Measurements from ENCODE around the gene ERBB4. TPM values are rescaled to one million over a fixed set of nuclear protein-coding genes. Genes with fewer than 3 reads are reported as not detected.

ERBB4 gene
- total RNA-seq, 1 donor from 2014 or later = 12.4 TPM

DNA sequence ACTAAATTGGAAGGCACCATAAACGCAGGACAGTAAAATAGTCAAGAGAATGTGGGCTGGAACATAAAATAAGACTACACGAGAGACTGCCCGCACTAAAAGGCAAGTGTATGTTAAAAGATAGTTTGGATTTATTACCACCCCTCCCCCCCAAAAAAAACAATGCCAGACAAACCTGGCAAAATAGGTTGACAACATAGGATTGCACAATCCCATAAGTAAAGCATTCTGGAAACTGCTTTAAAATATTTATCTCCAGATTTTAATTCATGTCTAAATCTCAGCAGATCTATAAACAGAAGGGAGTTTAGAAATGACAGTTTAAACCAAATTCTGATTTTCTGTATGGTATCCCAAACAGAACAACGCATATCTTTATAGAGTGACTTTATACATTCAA lies 455.1 kb downstream of the ERBB4 start:
- ATAC-seq = no peak
- DNase-seq (ENCODE audit: missing footprints) = no peak
- intact Hi-C loops (cut with DNase I) = no loop called here

- no peak for ATAC-seq
- intact Hi-C loops (cut with DNase I) = no loop called here
- no peak for DNase-seq (ENCODE audit: missing footprints)
Measured at GRCh38 chr2:212078103-212078502, 460.5 kb downstream of the ERBB4 start.

- ATAC-seq (no peak), DNase-seq (ENCODE audit: missing footprints) (no peak)
- intact Hi-C loops (cut with DNase I) = no loop called here
Measured at GRCh38 chr2:212076456-212076855, 462.1 kb downstream of the ERBB4 start.

DNA sequence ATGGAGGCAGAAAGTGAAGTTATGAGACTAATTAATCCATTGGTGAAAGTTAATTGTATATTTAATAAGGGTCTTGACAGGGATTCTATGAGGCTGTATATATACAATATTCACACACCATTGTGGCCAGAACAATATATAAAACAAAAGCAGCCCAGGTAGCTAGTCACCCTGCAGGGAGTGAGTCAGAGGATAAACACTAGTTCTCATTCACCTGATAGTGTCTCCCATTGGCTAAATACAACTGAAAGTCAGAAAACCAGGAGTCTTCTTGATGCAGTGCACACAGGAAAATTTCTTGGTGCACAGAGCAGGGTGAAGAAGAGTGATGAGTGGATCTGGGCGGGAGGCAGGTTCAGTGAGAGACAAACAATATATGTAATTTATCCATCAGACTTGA lies 465.2 kb downstream of the ERBB4 start:
- intact Hi-C loops (cut with DNase I) = no loop called here
- ATAC-seq = no peak
- DNase-seq (ENCODE audit: missing footprints) = no peak

DNA sequence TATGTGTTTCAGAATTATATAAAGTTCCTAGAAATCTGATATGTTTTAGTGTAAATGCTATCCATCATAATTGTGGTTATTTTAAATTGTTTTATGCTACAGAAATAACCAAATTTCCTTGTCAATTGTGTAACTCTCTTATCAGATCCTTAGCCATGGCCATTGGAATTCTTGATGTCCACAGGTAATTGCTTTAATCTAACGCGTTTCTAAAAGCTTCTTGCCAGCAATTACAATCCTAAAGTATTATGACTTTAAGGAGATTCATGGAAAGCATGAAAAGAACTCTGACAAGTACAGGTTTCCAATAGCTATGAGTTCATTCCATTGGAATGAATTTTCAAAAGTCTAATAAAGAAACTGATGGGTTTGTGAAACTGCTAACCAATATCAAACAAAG lies 472.1 kb downstream of the ERBB4 start:
- DNase-seq (ENCODE audit: missing footprints) = no peak

DNA sequence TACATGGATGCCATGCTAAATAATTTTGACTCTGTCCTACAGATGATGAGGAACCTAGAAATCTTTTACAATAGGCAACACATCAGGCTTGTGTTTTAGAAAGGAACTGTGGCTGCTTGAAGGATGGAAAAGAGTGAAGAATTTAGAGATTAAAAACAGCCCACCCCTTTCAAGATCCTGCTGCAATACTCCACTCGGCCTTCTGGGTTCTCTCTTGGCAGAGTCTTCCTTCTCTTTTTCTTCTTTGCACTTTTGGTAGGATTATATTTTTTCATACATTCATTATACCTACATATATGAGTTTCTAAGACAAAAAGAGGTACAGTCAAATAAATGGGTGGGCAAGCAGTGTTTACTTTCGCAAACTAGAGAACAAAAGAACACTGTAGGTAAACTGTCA lies 474.3 kb downstream of the ERBB4 start:
- intact Hi-C loops (cut with DNase I) = no loop called here
- DNase-seq (ENCODE audit: missing footprints) = no peak
- ATAC-seq = no peak

More for the DNA sequence above, 472.1 kb downstream of the ERBB4 start:
- intact Hi-C loops (cut with DNase I) = no loop called here
- no peak for ATAC-seq

DNA sequence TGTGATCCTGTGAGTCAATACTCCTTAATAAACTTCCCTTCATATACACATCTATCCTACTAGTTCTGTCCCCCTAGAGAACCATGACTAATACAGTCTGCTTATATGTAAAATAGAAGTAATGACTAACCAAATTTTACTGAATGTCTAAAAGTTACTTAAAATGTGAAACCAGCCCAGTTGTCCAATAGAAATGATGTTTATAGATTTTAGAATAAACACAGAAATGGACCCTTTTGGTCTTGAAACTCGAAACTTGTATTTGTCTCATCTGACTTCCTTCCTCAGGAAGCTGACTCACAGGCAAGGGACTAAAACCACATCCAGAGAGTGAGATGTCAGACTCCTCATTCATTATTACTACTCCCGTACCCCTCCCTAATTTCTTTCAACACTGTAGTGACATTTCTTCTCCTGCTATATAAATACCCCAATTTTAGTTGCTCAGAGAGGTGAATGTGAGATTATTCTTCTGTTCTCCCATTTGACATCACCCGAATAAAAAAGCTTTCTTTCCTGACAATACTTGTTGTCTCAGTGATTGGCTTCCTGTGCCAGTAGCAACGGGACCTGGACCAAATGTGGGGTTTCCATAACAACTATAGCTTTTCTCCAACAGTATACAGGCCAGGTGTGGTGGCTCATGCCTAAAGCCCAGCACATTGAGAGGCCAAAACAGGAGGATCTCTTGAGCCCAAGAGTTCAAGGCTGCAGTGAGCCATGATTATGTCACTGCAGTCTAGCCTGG lies 486.0 kb downstream of the ERBB4 start:
- DNase-seq (ENCODE audit: missing footprints) (no peak), ATAC-seq (no peak)
- intact Hi-C loops (cut with DNase I) = no loop called here

- intact Hi-C loops (cut with DNase I) = no loop called here
- ATAC-seq (no peak), DNase-seq (ENCODE audit: missing footprints) (no peak)
Measured at GRCh38 chr2:212050871-212051270, 487.7 kb downstream of the ERBB4 start.

DNA sequence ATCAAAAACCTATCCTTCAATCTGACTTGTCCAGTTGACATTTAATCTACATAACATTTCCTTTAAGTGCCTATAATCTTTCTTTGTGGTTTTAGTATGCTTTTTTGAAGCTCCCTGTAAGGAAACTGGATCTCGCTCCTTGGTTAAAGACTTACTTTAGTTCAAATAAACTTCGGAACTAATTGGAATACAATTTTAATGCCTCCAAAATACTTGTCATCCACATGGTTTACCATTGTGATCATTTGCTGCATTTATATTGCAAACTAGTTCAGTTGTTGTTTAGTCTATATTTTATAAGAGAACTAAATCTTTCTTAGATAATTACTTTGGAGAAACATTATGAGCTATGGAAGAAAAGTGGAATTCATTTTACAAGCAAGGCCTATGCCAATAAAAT lies 496.0 kb downstream of the ERBB4 start:
- intact Hi-C loops (cut with DNase I) = no loop called here
- DNase-seq (ENCODE audit: missing footprints) = no peak
- no peak for ATAC-seq

DNA sequence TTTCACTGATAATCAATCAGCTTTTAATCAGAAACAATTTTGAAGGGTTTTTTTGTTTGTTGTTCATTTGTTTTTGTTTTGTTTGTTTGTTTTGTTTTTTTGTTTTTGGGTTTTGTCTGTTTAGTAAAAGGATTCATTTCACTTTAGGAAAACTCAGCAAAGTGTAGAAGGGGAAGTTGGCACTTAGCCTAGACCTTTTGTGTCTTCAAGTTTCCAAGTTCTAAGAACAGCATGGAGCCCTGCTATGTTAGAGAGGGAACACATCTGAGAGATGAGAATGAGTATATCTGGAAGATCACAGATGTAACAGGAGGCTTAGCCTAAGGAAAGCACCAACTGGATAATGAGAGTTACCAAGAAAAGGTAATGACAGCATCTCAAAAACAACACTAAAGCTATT lies 501.5 kb downstream of the ERBB4 start:
- ATAC-seq = no peak
- no peak for DNase-seq (ENCODE audit: missing footprints)
- intact Hi-C loops (cut with DNase I) = no loop called here

GRCh38 chr2:212034841-212035585 lies 503.6 kb downstream of the ERBB4 start:
- intact Hi-C loops (cut with DNase I) = no loop called here
- ATAC-seq = no peak
- DNase-seq (ENCODE audit: missing footprints) = no peak

DNA sequence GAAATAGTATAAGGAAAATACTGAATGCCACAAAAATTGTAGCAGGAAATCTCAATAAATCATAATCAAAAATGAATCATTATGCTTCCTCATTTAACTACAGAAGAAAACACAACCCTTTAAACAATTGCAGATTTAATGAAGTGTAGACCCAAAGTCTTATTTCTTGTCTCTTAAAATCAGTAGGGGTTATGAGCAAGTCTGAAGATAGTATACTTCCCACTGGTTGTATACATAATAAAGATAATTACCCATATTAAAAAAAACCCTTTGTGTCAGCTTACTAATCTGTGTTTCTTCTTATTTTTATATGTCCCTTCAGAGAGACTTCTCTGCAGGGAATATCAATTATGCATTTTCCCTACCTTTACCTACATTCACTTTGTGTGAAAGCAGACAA lies 504.7 kb downstream of the ERBB4 start:
- ATAC-seq (no peak), DNase-seq (ENCODE audit: missing footprints) (no peak)
- intact Hi-C loops (cut with DNase I) = no loop called here

- intact Hi-C loops (cut with DNase I) = no loop called here
- ATAC-seq (no peak), DNase-seq (ENCODE audit: missing footprints) (no peak)
Measured at GRCh38 chr2:212032536-212033219, 505.9 kb downstream of the ERBB4 start.

DNA sequence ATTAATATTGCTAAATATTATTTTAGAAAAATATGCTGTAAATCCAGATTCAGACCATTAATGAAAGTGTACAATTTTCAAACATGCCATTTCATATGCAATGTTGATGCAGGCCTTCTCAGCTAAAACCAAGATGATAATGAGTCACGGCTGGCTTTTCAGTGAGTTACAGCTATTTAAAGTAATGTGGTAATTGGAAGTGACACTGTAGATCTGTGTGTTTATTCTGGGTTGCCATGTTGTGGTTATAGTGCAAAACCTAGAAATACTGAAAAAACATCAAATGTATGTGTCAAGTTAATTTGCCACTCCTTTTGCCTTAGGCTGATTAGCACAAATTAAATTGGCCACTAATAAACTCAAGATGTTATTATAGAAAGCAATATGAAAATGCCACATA lies 506.6 kb downstream of the ERBB4 start:
- ATAC-seq = no peak
- intact Hi-C loops (cut with DNase I) = no loop called here

DNA sequence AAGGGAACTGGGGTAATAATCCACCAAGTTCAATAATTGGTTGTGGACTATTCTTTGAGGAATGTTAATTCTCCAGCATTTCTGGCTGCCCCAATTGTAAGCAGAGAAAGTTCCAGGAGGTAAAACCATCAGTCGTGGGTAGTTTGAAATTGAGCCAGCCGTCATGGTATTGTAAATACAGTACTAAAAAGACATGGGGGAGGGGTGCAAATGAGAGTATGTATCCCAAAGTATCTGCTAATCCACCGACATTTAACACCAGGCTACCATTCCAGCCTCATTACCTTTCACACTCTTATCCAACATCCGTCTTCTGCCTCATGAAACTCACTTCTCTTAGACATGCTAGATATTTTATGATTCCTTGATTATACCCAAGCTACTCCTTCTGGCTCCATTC lies 507.9 kb downstream of the ERBB4 start:
- ATAC-seq = no peak
- no peak for DNase-seq (ENCODE audit: missing footprints)
- intact Hi-C loops (cut with DNase I) = no loop called here

More for the DNA sequence above, 506.6 kb downstream of the ERBB4 start:
- DNase-seq (ENCODE audit: missing footprints) = no peak

GRCh38 chr2:212028798-212029394 lies 509.7 kb downstream of the ERBB4 start:
- DNase-seq (ENCODE audit: missing footprints) (no peak), ATAC-seq (no peak)
- intact Hi-C loops (cut with DNase I) = no loop called here

DNA sequence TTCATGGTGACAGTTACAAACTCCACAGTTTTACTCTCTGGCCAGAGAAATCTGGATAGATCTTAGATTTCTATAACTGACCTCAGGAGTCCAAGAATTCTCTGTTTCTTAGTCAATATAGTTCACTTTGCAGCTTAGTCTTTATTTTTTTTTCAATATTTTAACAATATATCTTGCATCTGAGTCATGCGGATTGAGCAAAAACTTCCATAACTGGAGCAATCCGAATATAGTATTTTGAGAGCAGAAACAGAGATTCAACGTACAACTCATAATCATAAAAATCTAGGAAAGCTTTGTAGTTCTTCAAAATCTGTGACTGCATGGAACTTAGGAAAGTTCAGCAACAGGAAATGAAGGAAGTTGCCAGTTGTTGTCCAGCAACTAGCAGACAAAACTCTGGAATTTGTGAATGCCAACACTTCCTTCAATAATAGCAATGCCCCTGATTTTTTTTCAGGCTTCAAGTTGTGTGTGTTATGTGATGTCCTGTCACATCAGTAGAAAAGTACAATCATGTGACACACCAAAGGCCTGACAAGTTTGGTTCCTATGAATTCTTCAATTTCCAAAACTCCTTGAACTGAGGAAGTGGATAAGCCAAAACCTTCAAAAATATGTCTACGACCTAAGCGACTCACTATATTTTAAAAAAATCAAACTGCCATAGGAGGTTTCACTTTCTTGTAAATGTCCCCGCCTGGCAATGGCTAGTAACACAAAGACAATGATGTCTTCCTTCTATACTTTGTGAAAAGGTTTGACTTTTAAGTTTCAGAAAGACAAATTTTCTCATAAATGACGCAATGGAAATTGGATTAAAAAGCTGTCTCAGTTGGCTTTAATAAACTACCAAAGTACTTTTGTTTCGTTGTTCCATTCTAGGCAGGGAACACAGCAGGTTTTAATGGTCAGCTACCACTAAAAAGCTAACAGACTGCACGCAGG lies 510.6 kb downstream of the ERBB4 start:
- no peak for ATAC-seq
- intact Hi-C loops (cut with DNase I) = no loop called here
- no peak for DNase-seq (ENCODE audit: missing footprints)

DNA sequence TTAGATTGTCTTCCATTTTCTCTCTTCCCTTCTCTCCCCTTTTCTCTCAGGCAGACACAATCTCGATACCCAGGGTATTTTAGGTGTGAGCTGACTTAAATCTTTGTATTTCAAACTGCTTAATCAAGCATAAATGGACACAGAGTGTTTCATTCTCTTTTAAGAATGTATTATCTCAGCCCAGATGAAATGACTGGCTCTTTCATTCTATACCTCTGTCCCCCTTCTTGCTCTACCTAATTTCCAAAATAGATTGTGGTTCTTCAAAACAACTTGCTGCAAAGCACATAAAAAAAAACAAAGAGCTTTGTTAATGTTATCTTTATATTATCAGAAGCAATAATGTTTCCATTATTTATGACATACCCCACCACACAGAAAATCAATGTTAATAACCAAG lies 514.6 kb downstream of the ERBB4 start:
- ATAC-seq (no peak), DNase-seq (ENCODE audit: missing footprints) (no peak)

DNA sequence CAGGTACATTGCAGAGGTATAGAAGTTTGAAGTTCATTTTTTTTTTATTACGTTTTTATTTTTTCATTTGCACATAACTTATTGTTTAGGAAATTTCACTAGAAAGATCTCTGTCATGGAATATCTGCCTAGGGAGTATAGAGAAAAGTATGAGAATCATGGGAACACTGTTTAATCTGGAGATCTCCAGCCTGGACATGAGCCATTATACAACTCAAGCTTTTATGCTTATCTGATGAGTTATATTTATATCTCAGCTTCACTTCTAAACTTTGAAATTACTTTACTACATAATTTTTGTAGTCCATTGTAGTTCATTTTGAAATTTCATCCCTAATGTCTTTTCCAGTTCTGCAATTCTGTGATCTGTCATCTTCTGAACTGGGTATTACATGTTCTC lies 515.6 kb downstream of the ERBB4 start:
- intact Hi-C loops (cut with DNase I) = no loop called here
- no peak for ATAC-seq
- DNase-seq (ENCODE audit: missing footprints) = no peak

More for the DNA sequence above, 514.6 kb downstream of the ERBB4 start:
- intact Hi-C loops (cut with DNase I) = no loop called here

Data from Right ventricle myocardium inferior (tissue), 1 donor.